ENCODE results near the gene ACTN1. TPM values are rescaled to one million over a fixed set of nuclear protein-coding genes. Genes with fewer than 3 reads are reported as not detected.

Gene ACTN1
- total RNA-seq, 4 donors from 2014 or later, result 10.0 to 17.3 (median 14.1) TPM

- intact Hi-C loops (cut with DNase I; ENCODE audit: low total_unique reads), result no loop called here
- Histone ChIP-seq H3K27me3 (no peaks in the 10 kb centered on the region), H3K9me3 (no peaks in the 10 kb centered on the region), H3K4me1 (peaks cover 8 to 12% of the 10 kb centered on the region in 2 donors), H3K4me3 (no peak overlapping the region), H3K36me3 (no peaks in the 10 kb centered on the region), H3K27ac (no peak overlapping the region)
- ATAC-seq (no peak), DNase-seq (no peak)
- TF ChIP-seq CTCF (IDR thresholded peaks at IDR 0.05 in 4 of 5, conservative IDR thresholded peaks at IDR 0.05 in 1 of 5) (no peak), POLR2A (IDR thresholded peaks at IDR 0.05) (no peak)
- in situ Hi-C loops (cut with MboI; ENCODE audit: low sequenced_read_pairs in 4 of 4), result no loop called here
Observed at GRCh38 chr14:68926236-68926635, 52.9 kb downstream of the ACTN1 start.

GRCh38 chr14:68925373-68925772 lies 53.7 kb downstream of the ACTN1 start:
- TF ChIP-seq CTCF (IDR thresholded peaks at IDR 0.05 in 4 of 5, conservative IDR thresholded peaks at IDR 0.05 in 1 of 5) (no peak), POLR2A (IDR thresholded peaks at IDR 0.05) (no peak)
- in situ Hi-C loops (cut with MboI; ENCODE audit: low sequenced_read_pairs in 4 of 4), result no loop called here
- H3K4me3 ChIP-seq, result no peak overlapping the region
- peak overlapping the region in 1 of 4 donors; percentile 52 for H3K27ac ChIP-seq
- H3K9me3 ChIP-seq, result no peaks in the 10 kb centered on the region
- H3K4me1 ChIP-seq, result peaks cover 8 to 12% of the 10 kb centered on the region in 2 donors
- H3K36me3 ChIP-seq, result no peaks in the 10 kb centered on the region
- DNase-seq (no peak), ATAC-seq (no peak)
- intact Hi-C loops (cut with DNase I; ENCODE audit: low total_unique reads), result no loop called here
- H3K27me3 ChIP-seq, result no peaks in the 10 kb centered on the region

- Histone ChIP-seq H3K27me3 (no peaks in the 10 kb centered on the region), H3K36me3 (no peaks in the 10 kb centered on the region), H3K4me1 (peaks cover 8 to 12% of the 10 kb centered on the region in 2 donors), H3K27ac (peak overlapping the region in 2 of 4 donors; percentile 22 to 52), H3K4me3 (no peak overlapping the region), H3K9me3 (no peaks in the 10 kb centered on the region)
- no peak for ATAC-seq
- no peak for TF ChIP-seq CTCF (IDR thresholded peaks at IDR 0.05 in 4 of 5, conservative IDR thresholded peaks at IDR 0.05 in 1 of 5)
- TF ChIP-seq POLR2A (IDR thresholded peaks at IDR 0.05), result no peak
- intact Hi-C loops (cut with DNase I; ENCODE audit: low total_unique reads) (no loop called here), in situ Hi-C loops (cut with MboI; ENCODE audit: low sequenced_read_pairs in 4 of 4) (no loop called here)
- DNase-seq, result no peak
Observed at GRCh38 chr14:68924186-68925158, 54.6 kb downstream of the ACTN1 start.

DNA sequence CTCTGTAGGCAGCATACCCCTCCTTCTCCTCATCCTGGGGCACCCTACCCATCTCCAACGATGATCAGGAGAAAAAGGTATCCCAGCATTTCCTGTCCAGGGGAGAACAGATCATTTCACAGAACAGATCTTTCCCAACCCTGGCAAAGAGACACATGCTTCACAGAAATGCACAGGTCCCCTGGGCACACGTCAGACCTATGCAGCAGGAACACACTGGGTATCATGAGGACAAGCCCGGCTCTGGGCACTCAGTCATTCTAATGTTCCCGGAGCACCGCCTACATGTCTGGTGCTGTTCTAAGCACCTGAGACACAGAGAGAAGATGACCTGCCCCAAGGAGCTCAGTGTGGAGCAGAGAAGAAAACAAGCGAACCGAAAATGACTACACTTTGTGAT lies 56.2 kb downstream of the ACTN1 start:
- in situ Hi-C loops (cut with MboI; ENCODE audit: low sequenced_read_pairs in 4 of 4), result no loop called here
- Histone ChIP-seq H3K27me3 (no peaks in the 10 kb centered on the region), H3K4me1 (peaks cover 8 to 12% of the 10 kb centered on the region in 2 donors), H3K36me3 (no peaks in the 10 kb centered on the region), H3K4me3 (no peak overlapping the region), H3K27ac (peak overlapping the region in 1 of 4 donors; percentile 27), H3K9me3 (no peaks in the 10 kb centered on the region)
- TF ChIP-seq POLR2A (IDR thresholded peaks at IDR 0.05) (no peak), CTCF (IDR thresholded peaks at IDR 0.05 in 4 of 5, conservative IDR thresholded peaks at IDR 0.05 in 1 of 5) (no peak)
- no peak for ATAC-seq
- intact Hi-C loops (cut with DNase I; ENCODE audit: low total_unique reads), result no loop called here
- no peak for DNase-seq
